SH-SY5Y (cell line): ENCODE results near the gene RNF167.

Experiments used
- GATA2 ChIP-seq: IDR thresholded peaks from 2 replicates; pipeline ENCODE4 v1.6.1; 2011; ENCODE audit warnings: mild to moderate bottlenecking, low read depth, low read length
- GATA3 ChIP-seq: IDR thresholded peaks from 2 replicates; pipeline ENCODE4 v1.6.1; 2011; ENCODE audit warnings: low read depth, mild to moderate bottlenecking, low read length, moderate library complexity

Gene RNF167

DNA sequence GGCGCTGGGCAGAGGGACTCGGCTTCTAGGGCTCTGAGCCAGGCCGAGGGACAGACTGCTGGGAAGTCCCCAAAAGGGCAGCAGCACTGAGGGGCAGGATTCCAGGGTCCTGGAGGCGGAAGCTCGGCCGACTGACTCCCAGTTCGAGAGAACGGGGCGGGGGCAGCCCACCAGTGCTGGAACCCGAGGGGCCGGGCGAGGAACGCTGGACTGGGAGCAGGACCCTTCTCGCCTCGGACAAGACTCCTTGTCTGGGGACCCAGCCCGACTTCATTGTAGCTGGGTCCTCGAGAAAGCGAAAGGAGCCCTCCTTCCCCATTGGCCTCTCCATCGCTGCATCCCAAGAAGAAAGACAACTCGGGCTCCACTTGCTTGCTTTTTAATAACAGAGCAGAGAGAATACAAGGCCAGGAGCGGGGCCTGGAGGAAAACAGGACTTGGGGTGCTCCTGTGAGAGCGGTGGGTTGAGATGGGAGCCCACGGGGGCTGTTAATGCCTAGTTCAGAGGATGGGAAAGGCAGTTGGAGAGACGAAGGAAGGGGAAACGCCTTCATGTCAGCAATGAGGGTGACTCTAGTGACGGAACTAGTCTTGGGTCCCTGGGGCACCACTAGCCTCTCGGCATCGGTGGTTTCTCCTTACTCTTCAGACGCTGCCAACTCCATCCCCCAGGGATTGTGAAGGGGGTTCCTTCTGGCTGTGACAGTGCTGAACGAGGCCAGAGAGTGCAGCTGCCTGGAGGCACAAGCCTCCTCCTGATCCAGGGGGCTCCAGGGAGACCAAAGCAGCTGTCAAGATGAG is 47.9 kb downstream of the RNF167 start:
- TF ChIP-seq GATA2 (no peak), GATA3 (no peak)

DNA sequence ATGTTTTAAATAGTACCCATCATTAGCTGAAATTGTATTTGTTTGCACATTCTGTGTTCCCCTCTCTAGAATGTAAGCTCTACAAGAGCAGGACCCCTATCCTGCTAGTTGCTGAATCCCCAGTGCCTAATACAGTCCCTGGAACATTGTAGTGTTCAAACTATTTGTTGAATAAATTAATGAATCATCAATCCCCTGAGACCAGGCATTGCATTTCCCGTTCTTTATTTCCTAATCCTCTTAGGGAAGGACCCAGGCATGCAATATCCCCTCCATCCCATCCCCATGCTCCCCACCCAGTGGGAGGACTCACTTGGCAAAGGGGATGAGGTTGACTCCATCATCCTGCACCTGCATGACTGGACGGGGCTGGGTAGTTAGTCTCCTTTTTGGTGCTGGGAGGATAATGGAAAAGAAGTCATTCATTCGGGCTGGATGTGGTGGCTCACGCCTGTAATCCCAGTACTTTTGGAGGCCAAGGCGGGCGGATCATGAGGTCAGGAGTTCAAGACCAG is 54.1 kb downstream of the RNF167 start:
- TF ChIP-seq GATA3: no peak
- TF ChIP-seq GATA2: no peak
